ENCODE measurements around the gene AURKAIP1. TPM values are rescaled to one million over a fixed set of nuclear protein-coding genes. Genes with fewer than 3 reads are reported as not detected.

AURKAIP1 gene
- total and polyA plus RNA-seq, 9 of the 15 experiments (the other 6 are each of a cell fraction or from before 2014, with no cell fraction given), result 7.8 to 478 (median 92.0) TPM

DNA sequence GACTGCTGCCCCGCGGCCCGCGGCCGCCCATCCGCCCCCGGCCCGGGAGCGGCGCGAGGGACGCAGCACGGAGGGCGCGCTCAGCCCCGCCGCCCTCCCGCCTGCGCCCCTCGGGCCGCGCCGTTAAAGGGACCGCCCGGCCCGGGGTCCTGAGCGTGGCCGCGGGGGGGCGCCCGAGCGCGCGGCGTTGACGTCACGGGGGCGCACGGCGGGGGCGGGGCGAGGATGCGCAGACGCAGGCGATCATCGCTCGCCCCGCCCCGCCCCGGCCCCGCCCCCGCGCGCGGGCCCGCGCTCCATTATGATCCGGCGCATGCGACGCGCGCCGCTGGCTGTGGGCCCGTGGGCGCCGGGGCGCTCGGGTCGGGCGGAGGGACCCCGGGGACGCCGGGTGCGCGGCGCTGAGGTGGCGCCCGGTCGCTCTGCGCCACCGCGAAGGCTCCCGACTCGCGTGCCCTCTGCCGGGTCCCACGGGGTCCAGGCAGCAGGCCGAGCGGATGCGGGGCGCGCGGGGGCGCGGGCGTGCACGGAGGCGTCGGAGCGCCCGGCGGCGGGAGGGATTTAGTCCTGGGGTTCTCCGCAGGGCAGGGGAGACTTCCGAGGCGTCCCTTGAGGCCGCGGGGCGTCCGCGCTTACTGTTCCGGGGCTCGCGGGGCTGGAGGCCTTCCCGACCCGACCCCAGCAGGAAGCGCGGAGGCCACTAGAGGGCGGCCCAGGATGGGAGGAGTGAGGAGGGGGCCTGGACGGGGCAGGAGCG is 25.6 kb downstream of the AURKAIP1 start, which contains the start of gene DVL1 (continued):
- TF ChIP-seq MGA (IDR thresholded peaks at IDR 0.05) (no peak), ZBTB7A (IDR thresholded peaks at IDR 0.05; ENCODE audit: borderline replicate concordance, control insufficient read depth, low read depth, low read length) (peak; percentile 97), POU5F1 (IDR thresholded peaks at IDR 0.05; ENCODE audit: borderline replicate concordance, low read depth, low read length, partially characterized antibody) (no peak), HDAC1 (IDR thresholded peaks at IDR 0.05) (peak in 1 of 2 experiments; percentile 32; a peak in 1 of 4 replicates), ZNF431 (CRISPR knock-in tag; IDR thresholded peaks at IDR 0.05) (0 out of 2 replicates have a peak, but pooled peaks have one; percentile 20), PRMT5 (CRISPR knock-in tag; IDR thresholded peaks at IDR 0.05) (no peak), NONO (IDR thresholded peaks at IDR 0.05; ENCODE audit: low read depth in 2 of 2, low read length in 1 of 2) (peak; percentile 78 to 88), KLF13 (tag; IDR thresholded peaks at IDR 0.05; ENCODE audit: borderline replicate concordance, low read depth) (no peak)
- TF ChIP-seq, protein P1, sequence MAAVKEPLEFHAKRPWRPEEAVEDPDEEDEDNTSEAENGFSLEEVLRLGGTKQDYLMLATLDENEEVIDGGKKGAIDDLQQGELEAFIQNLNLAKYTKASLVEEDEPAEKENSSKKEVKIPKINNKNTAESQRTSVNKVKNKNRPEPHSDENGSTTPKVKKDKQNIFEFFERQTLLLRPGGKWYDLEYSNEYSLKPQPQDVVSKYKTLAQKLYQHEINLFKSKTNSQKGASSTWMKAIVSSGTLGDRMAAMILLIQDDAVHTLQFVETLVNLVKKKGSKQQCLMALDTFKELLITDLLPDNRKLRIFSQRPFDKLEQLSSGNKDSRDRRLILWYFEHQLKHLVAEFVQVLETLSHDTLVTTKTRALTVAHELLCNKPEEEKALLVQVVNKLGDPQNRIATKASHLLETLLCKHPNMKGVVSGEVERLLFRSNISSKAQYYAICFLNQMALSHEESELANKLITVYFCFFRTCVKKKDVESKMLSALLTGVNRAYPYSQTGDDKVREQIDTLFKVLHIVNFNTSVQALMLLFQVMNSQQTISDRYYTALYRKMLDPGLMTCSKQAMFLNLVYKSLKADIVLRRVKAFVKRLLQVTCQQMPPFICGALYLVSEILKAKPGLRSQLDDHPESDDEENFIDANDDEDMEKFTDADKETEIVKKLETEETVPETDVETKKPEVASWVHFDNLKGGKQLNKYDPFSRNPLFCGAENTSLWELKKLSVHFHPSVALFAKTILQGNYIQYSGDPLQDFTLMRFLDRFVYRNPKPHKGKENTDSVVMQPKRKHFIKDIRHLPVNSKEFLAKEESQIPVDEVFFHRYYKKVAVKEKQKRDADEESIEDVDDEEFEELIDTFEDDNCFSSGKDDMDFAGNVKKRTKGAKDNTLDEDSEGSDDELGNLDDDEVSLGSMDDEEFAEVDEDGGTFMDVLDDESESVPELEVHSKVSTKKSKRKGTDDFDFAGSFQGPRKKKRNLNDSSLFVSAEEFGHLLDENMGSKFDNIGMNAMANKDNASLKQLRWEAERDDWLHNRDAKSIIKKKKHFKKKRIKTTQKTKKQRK (IDR thresholded peaks at IDR 0.05; ENCODE audit: borderline replicate concordance, low read depth, low read length), result no peak

Data from K562 (cell line).